GM08714 (cell line): ENCODE measurements around the gene OGFOD2.
A peak's percentile ranks its signal among the peaks of the same experiment; 100 is the strongest.

Source experiments
- H3K4me3 ChIP-seq: fragments of 200-500 bp; sonication (Bioruptor generic); 2 replicates; pipeline ENCODE4 v1.5.1; 2014; ENCODE audit warnings: mild to moderate bottlenecking, low read length, inconsistent platforms
- ZNF274 ChIP-seq: IDR thresholded peaks from 2 replicates; pipeline ENCODE4 v1.6.1; 2012; ENCODE audit warnings: mild to moderate bottlenecking, low read depth, low read length

The OGFOD2 gene

DNA sequence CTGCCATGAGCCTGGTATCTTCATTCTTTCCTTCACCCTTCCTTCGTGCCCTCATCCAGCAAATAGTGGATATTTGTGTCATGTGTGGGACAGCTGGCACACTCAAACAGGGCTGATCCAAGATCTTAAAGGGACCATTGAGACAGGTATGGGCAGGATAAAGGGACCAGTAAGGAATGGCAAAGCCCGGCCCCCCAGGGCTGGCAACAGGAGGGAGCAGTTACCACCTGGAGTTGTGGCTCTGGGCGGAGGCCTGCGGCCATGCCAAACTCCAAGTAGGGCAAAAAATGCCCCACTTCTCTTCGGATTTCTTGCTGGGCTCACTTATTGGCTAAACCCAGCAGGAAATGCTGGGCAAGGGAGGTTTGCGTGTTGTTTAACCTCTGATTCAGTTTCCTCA, 2.1 kb downstream of the OGFOD2 start:
- H3K4me3 ChIP-seq = no peak overlapping the region
- TF ChIP-seq ZNF274 = no peak

DNA sequence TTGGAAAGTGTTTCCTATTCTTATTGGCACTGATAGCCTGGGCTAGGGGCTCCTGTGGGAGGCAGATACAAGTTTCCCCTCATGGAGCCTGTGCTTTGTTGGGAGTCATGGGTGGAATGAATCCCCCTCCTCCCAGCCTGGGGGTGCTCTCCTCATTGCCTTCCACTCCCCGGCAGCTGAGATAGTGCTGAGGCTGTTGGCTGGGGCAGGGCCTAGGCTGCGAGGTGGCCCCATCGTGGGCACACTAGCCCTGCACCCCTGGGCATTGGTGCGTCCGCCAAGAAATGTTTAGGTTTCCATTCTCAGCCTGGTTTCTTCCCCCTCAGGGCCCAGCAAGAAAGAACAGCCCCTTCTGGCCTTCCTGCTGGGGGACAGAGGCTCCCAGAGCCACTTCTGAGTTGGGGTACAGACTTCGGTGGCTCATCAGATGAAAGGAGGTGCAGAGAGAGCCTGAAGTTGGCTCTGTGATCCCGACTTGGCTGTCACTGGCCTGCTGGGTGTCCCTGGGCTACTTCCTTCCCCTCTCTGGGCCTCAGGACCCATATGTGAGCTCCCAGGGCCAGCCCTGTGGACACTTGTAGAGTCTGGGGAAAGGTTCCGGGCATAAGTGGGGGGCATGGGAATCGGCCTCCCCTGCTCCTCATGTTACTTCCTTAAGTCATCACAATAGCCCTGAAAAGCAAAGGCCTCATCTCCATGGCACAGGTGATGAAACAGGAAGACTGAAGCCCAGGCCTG, 2.8 kb downstream of the OGFOD2 start:
- H3K4me3 ChIP-seq = no peak overlapping the region
- TF ChIP-seq ZNF274 = no peak

DNA sequence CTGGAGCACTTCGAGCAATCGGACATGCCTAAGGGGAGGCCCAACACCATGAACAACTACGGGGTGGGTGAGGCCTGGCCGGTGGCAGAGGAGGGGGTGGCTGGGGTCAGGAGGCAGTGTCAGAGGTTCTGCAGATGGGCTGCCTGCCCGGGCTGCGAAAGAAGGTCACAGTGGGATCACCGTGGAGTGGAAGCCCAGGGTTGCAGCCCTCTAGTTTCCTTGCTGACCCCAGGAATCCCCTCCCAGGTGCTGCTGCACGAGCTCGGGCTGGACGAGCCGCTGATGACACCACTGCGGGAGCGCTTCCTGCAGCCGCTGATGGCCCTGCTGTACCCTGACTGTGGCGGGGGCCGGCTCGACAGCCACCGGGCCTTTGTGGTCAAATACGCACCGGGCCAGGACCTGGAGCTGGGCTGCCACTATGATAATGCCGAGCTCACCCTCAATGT, 3.5 kb downstream of the OGFOD2 start:
- no peak overlapping the region for H3K4me3 ChIP-seq
- no peak for TF ChIP-seq ZNF274

DNA sequence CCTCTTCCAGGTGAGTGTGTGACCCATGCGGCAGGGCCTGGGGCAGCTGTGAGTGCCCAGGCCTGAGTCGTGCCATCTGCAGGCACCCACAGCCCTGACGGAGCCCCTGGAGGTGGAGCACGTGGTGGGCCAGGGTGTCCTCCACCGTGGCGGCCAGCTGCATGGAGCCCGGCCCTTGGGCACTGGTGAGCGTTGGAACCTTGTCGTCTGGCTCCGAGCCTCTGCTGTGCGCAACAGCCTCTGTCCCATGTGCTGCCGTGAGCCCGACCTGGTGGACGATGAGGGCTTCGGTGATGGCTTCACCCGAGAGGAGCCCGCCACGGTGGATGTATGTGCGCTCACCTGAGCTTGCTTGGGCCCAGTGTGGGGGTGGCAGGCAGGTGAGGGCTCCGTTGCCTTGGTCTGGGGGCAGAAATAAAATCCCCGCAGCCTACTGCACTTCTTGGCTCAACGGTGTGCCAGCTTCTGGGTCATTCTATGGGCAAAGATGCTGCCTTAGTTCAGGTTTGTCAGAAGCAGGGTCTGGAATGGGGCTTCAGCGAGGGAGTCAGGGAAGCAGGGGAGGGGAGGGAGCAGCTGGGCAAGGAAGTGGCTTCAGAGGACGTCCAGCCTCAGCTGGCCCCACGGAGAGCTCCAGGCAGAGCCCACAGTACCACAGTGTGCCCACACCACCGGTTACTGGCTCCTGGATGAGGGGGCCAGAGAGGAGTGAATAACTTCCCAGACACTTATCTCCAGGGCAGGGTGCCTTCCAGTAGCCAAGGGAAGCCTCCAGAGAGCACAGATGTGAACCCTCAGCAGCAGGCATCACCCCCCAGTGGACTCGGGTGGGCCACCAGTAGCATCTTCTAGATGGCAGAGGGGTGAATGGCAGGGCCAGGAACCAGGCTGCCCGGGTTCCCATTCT, 4.2 kb downstream of the OGFOD2 start:
- peak overlapping the region; percentile 86; the same call in 1 of the 2 replicates for H3K4me3 ChIP-seq
- TF ChIP-seq ZNF274 = no peak

DNA sequence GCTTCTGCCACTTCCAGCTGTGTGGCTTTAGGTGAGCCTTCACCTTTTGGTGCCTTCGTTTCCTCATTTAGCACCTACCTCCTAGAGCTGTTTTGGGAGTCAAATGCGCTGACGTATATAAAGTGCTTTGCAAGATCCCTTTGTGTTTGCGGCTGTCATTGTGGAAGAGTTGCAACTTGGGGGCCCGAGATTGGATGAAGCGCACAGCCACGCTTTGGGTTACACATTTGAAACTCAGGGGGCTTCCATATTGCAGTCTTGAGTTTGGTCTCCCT, 4.8 kb downstream of the OGFOD2 start:
- TF ChIP-seq ZNF274 = no peak
- peak overlapping the region; percentile 86 for H3K4me3 ChIP-seq

DNA sequence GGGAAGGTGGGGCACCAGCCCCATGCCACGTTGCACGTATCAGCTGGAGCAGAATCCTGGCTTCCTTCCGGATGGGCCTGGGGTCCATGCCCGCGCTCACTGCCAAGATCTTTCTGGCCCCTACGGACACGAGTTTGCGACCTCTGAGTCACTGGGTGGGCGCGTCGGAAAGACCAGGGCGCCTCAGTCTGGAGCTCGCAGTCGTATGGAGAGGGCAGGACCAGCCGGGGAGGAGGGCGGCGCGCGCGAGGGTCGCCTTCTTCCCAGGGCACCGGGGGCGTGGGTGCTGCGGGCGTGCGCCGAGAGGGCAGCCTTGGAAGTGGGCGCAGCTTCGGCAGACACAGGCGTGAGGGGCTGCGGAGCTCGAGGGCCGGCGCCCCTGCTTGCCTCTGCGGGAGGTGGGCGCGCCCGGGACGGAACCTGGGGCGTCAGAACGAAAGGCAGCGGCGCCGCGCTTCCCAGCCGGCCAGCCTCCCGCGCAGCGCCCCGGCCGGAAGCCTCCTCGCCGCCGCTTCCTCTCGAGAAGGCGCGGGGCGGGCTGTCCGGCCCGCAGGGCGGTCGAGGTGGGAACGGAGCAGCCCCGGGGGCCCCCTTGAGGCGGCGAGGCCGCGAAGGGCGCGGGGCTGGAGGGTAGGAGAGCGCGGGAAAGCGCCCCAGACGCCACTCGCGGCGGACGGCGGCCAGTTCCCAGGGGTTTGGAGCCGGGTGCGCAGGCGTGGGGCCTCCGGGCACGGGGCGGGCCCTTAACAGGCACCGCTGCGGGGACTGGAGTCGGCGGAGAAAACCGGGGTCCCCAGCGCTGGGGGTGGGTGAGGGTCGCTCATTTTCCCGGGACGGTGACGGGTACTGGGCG, 5.4 kb downstream of the OGFOD2 start, which contains the start of gene ARL6IP4:
Gene ARL6IP4, plus strand, starts transcription at position 499 of the 853 bp plus-strand sequence. CDS start 459 bp downstream, outside the sequence.
- no peak for TF ChIP-seq ZNF274
- peak within 1 kb of the TSS; percentile 86 for H3K4me3 ChIP-seq

DNA sequence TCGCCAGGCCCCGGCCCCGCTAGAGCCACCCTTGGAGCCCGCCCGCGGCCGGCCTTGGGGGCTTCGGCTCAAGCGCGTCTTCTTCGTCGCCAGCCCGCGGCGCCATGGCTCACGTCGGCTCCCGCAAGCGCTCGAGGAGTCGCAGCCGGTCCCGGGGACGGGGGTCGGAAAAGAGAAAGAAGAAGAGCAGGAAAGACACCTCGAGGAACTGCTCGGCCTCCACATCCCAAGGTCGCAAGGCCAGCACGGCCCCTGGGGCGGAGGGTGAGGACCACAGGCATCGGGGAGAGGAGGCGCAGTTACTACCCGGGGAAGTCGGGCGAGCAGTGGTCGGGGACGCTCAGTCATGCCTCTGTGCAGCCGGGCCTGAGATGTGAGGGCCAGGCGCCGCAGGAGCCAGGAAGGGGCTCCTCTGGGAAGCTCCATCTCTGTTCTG, 6.0 kb downstream of the OGFOD2 start:
- TF ChIP-seq ZNF274 = no peak

DNA sequence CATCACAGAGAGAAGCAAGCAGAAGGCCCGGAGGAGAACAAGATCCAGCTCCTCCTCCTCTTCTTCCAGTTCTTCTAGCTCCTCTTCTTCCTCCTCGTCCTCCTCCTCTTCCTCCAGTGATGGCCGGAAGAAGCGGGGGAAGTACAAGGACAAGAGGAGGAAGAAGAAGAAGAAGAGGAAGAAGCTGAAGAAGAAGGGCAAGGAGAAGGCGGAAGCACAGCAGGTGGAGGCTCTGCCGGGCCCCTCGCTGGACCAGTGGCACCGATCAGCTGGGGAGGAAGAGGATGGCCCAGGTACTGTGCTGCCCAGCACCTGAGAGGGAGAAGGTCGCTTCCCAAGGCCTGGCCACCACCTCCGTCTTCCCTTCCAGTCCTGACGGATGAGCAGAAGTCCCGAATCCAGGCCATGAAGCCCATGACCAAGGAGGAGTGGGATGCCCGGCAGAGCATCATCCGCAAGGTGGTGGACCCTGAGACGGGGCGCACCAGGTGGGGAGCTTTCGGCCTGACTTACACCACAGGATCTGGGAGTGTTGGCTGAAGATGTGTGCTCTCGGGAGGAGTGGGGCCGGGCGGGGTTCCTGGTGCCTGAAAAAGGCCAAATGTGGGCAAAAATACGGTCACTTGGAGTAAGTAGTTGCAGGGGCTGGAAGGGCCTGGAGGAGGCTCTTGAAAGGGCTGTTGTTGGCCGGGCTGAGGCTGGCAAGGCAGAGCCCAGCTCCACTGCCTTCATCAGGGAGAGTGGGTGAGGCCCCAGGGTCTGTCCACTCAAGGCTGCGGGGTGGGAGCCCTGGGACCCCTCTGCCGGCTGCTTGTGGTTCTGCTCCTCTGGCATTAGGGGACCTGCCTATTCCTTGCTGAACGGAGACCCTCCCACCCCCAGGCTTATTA, 6.8 kb downstream of the OGFOD2 start:
- peak overlapping the region; percentile 86 for H3K4me3 ChIP-seq
- no peak for TF ChIP-seq ZNF274

More for the DNA sequence above, 6.0 kb downstream of the OGFOD2 start:
- peak overlapping the region; percentile 86 for H3K4me3 ChIP-seq

DNA sequence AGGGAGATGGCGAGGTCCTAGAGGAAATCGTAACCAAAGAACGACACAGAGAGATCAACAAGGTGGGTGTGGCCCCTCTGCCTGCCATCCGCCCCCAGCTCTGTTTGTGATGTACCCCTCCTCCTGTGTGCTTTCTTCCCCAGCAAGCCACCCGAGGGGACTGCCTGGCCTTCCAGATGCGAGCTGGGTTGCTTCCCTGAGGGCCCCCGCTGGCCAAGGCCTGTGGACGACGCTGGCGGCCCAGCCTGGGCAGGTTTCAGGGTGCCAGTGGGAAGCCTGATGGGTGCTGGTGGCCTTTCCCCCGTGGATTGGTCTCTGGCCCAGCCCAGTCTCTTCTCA, 7.4 kb downstream of the OGFOD2 start:
- no peak for TF ChIP-seq ZNF274
- H3K4me3 ChIP-seq = no peak overlapping the region; the same call in 1 of the 2 replicates

DNA sequence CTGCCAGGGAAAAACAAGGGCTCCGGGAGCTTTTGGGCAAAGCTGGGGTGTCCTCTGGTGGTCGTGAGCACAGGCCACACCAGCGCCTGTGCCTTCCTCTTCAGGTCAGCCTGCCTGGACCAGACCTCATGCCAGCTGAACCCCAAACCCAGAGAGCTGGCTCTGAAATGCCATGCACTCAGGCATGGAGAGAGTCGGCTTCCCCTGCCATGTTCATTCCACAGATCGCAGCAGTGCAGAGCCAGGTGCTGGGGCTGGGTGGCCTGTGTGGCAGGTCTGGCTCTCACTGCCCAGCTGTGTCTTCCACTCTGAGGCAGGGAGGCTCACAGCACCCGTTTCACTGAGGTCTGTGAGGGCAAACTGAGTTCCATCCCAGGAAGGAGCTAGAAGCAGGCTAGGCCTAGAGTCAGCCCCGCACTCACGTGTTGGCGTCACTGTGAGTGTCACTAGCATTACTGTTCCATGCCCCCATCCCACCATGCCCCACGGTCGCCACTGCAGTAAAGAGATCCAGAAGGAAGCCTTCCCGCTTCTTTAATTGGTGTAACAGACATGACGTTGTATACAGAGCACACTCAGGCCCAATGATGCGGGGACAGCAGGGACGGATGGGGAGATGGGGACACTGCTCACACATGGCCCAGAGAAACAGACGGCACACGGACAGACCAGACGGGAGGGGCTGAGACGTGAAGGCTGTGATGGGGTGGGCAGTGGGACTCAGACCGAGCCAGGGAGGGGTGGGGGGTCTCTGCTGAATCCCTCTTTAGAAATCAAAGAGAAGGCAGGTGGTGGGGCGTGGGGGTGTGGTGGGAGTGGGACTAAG, 8.1 kb downstream of the OGFOD2 start:
- H3K4me3 ChIP-seq = no peak overlapping the region
- no peak for TF ChIP-seq ZNF274

DNA sequence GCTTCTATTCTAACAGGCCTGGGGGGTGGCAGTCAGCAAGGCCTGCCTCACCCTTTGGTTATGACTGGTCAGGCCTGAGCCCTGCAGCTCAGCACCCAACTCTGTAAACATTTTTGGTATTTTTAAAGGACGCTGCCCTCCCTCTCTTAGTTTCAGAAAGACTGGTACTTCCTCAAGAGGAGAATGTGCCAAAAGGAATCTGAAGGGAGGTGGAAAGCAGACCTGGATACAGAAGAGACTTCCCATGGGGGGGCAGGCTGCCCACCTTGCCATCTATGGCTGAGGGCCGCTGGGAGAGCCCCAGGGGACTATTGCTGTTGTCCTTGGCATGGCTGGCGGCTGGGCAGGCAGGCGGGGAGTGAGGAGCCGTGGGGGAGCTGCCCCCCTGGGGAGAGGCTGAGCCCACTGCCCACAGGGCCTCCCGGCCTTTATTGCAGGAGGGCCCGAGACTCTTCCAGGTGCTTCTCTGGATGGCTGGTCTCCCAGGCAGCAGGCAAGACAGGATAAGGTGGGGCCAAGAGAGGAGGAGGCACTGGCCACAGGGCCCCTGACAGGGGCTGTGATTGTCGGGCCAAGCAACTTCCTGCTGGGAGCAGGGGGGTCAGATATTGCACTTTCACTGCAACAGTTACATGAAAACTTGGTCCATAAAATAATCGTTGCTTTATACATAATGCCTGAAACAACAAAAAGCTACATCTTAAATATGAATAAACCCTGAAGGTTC, 8.9 kb downstream of the OGFOD2 start:
- H3K4me3 ChIP-seq = no peak overlapping the region
- no peak for TF ChIP-seq ZNF274
